HuH-7 (cell line): Measurements from ENCODE around the gene PKDCC.
A peak's percentile ranks its signal among the peaks of the same experiment; 100 is the strongest.
"Not testable (repeated sequence)": the region's sequence is repeated elsewhere in the genome, so short reads cannot be mapped to it uniquely, and the experiment has no call there.

ENCODE experiments used
- DNase-seq: peaks from one replicate; pipeline ENCODE4 v3.0.0; 2011; ENCODE audit warnings: low spot score

Gene PKDCC

GRCh38 chr2:42030829-42031228 is 17.0 kb upstream of the PKDCC start:
- DNase-seq, result no peak

GRCh38 chr2:42031281-42032223 is 16.3 kb upstream of the PKDCC start:
- DNase-seq, result no peak

- no peak for DNase-seq
Measured at GRCh38 chr2:42032224-42032620, 15.6 kb upstream of the PKDCC start.

- no peak for DNase-seq
Measured at GRCh38 chr2:42032745-42033144, 15.1 kb upstream of the PKDCC start.

- DNase-seq, result not testable (repeated sequence)
Measured at GRCh38 chr2:42034096-42034495, 13.7 kb upstream of the PKDCC start.

GRCh38 chr2:42035241-42035640 is 12.6 kb upstream of the PKDCC start:
- DNase-seq, result no peak

GRCh38 chr2:42036413-42036812 is 11.4 kb upstream of the PKDCC start:
- no peak for DNase-seq

GRCh38 chr2:42036940-42037339 is 10.9 kb upstream of the PKDCC start:
- DNase-seq, result no peak

GRCh38 chr2:42040643-42041278 is 7.1 kb upstream of the PKDCC start:
- DNase-seq, result no peak

GRCh38 chr2:42041377-42042127 is 6.3 kb upstream of the PKDCC start:
- no peak for DNase-seq

- no peak for DNase-seq
Measured at GRCh38 chr2:42042631-42043355, 5.0 kb upstream of the PKDCC start.

- DNase-seq, result no peak
Measured at GRCh38 chr2:42043789-42044394, 3.9 kb upstream of the PKDCC start.

- no peak for DNase-seq
Measured at GRCh38 chr2:42044939-42045338, 2.9 kb upstream of the PKDCC start.

- DNase-seq, result no peak
Measured at GRCh38 chr2:42045352-42045751, 2.5 kb upstream of the PKDCC start.

- DNase-seq, result peak; percentile 56
Measured at GRCh38 chr2:42045848-42046748, 1.7 kb upstream of the PKDCC start.

GRCh38 chr2:42046819-42047487 is 868 bp upstream of the PKDCC start:
- DNase-seq, result peak; percentile 59

- DNase-seq, result no peak
Measured at GRCh38 chr2:42048299-42049220, 739 bp downstream of the PKDCC start.

GRCh38 chr2:42049221-42050009 is 1.6 kb downstream of the PKDCC start:
- DNase-seq, result no peak
